Right lung (tissue), 10 donors: Measurements from ENCODE around the gene PRDM13. TPM values are rescaled to one million over a fixed set of nuclear protein-coding genes. Genes with fewer than 3 reads are reported as not detected.
"Not testable (repeated sequence)": the region's sequence is repeated elsewhere in the genome, so short reads cannot be mapped to it uniquely, and the experiment has no call there.

Experiments used
- DNase-seq, 2 donors: peaks; one replicate each; pipeline ENCODE4 v3.0.0-alpha.2; 2013
- long read RNA-seq, 8 donors: transcript quantifications; one replicate each; lab custom pipeline, GENCODE V29; 2026
- polyA plus RNA-seq, 5 donors: library from polyadenylated mRNA; unstranded; fragments of 120-200 nt; gene quantifications; one replicate each; pipeline versions ENCODE4 v1.2.1 to v1.2.3, GENCODE V29; 2013; ENCODE audit warnings: inconsistent platforms in 1 of 5, low replicate concordance in 1 of 5; ENCODE audit not compliant: insufficient read length in 5 of 5, insufficient read depth in 1 of 5

PRDM13 gene
- polyA plus RNA-seq: not detected
- long read RNA-seq, donor 1: 0 reads
- long read RNA-seq, donor 2: 0 reads
- long read RNA-seq, donor 3: 0 reads
- long read RNA-seq, donor 4: 0 reads
- long read RNA-seq, donor 5: 0 reads
- long read RNA-seq, donor 6: 0 reads
- long read RNA-seq, donor 7: 0 reads
- long read RNA-seq, donor 8: 0 reads

DNA sequence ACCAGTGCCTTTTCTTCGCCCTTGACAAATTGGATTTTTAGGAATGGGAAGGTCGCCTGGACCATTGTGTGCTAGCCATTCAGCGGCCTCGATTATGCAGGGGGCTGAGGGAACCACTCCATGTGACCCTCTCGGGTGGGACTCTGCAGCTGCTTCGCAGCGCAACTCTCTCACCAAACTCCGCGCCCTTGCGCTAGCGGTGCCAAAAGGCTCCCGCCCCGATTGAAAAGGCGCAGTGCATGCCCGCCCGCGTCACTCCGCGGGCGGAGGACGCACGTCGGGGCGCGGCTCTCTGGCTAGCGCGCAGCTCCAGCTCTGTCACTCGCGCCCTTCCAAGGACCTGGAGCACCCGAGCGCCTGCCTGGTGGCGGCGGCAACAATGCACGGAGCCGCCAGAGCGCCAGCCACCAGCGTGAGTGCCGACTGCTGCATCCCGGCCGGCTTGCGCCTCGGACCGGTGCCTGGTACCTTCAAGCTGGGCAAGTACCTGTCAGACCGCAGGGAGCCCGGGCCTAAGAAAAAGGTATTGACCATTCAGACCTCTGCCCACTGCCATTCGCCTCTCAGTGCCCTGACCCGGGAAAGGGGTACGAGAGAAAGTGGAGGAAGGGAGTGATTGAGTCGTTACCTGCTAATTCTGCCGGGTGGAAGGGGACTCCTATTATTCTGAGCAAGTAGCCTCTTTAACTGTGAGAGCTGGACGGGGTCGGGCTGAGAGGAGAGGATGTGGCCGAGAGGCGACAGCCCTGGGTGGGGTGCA is at the start of gene PRDM13:
Gene PRDM13 (plus strand): TSS at position 178 of the 760 bp plus-strand sequence. CDS start 202 bp downstream, at position 380.
- DNase-seq: no peak

DNA sequence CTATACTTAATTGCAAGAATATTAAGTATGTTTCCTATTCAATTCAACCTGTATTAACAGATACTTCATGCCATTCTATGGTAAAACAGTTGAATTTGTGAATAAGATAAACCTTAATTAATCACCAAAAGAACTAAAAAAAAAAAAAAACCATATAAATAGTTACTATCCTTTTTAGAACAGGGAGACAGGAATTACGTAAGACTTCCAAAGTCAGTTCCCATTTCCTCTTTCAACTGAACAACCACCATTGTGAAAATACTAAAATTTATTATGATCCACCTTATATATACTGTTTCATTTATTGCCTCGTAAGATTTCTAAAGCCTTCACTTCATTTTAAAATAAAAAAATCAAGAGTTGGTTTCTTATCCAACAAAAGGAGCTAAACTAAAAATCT is 47.6 kb upstream of the PRDM13 start:
- DNase-seq: no peak

GRCh38 chr6:99560668-99561067 is 46.0 kb upstream of the PRDM13 start:
- DNase-seq: no peak

DNA sequence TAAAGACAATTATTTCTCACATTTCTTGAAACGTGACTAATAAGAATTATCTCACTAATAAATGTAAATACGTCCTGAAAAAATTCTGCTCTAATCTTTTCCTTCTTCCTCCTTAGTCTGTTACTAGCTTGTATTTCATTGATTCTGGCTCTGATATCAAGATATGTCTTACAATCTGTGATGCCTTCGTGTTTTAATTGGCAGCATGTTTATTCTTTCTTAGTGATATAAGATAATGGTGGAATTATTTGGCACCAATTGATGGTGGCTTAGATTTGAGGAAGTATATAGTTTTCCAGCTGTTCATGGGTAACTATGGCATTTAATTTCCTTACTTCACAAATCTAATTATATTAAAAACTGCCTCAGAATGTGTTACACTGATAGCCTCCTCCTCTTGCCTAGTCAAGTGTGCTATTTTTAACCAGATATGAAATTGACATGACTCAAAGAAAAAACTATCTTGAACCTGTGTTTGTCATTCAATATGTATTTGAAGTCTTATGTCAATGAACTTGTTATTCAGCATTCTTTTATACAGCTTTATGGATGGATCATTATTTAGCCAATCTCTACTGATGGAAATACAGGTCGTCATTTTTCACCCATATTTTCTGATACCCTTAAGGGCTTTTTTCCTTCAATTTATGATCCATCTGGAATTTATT is 43.4 kb upstream of the PRDM13 start:
- no peak for DNase-seq

GRCh38 chr6:99568103-99568933 is 38.3 kb upstream of the PRDM13 start, which contains the start of gene CCNC:
Gene CCNC, minus strand, starts transcription at chr6:99568660. Its CDS starts 133 bp downstream, at chr6:99568527.
- peak; percentile 94 for DNase-seq

- no peak for DNase-seq
Observed at GRCh38 chr6:99573980-99574617, 32.5 kb upstream of the PRDM13 start.

DNA sequence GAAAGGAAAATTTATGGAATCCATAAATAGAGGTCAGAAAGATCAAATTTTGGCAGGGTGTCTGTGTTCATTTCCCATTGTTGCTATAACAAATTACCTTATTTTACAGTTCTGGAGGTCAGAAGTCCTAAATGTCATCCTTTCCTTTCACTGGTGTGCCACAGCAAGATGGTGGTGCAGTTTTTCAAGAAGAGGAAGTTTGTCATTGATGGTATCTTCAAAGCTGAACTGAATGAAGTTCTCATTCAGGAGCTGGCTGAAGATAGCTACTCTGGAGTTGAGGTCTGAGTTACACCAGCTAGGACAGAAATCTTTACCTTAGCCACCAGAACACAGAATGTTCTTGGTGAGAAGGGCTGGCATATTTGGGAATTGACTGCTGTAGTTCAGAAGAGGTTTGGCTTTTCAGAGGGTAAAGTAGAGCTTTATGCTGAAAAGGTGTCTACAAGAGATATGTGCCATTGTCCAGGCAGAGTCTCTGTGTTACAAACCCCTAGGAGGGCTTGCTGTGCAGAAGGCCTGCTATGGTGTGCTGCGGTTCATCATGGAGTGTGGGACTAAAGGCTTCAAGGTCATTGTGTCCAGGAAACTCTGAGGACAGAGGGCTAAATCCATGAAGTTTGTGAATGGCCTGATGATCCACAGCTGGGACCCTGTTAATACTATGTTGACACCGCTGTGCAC is 30.9 kb upstream of the PRDM13 start:
- no peak for DNase-seq

DNA sequence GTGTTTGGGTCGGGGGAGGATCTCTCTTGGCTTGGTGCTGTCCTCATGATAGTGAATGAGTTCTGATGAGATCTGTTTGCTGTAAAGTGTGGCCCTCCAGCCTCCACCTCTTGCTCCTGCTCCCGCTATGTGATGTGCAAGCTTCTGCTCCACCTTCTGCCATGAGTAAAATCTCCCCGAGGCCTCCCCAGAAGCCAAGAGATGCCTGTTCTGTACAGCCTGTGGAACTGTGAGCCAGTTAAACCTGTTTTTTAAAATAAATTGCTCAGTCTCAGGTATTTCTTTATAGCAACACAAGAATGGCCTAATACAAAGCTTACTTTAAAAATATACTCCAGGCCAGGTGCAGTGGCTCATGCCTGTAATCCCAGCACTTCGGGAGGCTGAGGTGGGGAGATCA is 26.9 kb upstream of the PRDM13 start:
- DNase-seq: no peak

DNA sequence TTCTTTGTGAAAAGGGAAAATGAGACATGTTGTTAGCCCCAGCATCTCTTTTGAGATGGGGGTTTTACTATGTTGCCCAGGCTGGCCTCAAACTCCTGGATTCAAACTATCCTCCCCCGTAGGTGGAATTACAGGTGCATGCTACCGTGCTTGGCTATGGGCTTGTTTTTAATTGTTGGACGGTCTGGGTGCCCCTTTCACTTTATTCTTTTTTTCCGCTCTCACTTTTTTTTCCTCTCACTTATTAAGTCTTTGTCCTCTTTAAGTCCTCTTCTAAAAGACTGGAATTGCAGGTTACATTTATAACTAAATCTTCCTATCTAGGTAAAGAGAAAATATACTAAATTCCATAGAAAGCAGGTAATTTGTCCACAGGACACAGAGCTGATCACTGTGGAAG is 18.8 kb upstream of the PRDM13 start:
- DNase-seq: no peak

GRCh38 chr6:99588618-99589289 is 17.9 kb upstream of the PRDM13 start:
- peak; percentile 70 to 71 for DNase-seq

DNA sequence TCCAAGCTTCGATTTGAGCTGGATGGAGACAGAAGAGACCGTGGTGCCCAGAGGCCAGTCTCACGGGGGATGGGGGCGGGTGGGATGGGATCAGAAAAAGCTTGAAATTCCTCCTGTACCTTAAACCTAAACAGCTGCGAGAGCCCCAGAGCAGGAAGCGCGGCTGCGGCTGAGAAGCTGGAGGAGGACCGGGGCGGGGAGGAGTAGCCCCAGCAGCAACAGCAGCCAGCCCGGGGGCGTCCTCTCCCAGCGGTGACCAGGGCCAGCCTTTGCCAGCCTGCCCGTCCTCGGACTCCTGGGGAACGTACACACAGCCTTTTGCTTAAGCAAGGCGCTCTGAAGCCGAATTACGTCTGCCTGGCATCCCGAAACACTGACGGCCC is 17.4 kb upstream of the PRDM13 start:
- no peak for DNase-seq

DNA sequence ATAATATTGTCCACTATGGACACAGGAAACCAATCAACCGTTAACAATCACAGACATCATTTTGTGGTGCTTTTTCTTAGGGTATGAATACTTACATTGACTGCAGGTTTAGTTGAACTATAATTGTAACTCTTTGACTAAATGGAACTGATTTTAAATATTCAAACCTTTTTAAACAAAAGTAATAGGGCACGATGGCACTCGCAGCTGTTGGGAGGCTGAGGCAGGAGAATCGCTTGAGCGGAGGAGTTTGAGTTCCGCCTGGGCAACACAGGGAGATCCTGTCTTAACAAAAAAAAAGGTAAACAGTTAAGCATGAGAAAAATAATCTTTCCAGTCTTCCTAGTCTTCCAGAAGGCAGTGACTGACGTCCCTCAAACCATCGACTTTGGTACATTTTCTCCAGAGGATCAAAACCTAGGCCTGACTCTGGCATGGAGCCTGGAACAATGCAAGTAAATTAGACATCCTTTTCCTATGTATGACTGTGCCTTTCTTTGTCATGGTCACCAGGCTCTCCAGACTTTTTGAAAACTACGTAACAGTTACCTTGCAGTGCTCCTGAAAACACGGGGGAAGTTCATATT is 16.6 kb upstream of the PRDM13 start:
- DNase-seq: no peak

DNA sequence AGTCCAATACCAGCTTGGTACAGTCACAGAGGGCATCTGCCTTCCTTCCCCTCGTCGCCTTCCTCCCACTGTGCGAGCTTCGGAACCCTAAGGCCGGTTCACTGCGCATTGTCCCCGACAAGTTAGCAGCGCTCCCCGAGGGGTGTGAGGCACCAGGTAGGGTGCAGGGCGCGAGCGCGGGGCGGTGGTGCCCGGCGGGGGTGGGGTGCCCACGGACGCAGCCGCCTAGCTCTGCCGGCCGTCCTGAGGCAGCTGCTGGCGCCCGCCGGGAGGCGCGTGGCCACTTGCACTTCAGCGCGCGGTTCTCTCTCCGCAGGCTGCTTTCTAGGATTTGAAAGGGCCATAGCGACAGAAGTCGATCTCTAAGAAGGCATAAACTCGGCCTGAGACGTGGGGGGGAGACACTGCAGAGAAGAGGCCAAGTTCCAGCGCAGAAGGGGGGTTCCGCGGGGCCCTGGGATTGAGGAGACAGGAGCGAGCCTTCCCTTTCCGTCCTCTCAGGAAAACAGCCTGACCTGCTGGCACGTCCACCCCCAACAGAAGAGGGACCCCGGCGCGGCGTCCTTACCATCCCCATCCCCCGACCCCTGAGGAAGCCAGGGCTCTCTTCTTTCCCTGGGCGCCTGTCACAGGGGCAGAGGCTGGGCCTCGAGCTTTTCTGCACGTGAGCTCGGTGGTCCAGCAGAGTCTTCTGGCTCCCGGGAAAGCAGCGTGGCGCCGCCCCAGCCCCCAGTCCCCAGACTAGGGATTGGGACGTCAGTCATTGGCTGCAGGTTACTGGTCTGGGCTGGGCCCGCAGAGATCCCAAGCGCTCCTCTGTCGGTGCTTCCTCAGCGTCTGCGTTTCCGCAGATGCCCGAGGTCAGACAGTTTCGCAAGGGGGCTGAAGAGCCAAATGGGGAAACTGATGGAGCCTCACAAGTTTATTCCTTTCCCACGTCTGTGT is 15.6 kb upstream of the PRDM13 start:
- no peak for DNase-seq

DNA sequence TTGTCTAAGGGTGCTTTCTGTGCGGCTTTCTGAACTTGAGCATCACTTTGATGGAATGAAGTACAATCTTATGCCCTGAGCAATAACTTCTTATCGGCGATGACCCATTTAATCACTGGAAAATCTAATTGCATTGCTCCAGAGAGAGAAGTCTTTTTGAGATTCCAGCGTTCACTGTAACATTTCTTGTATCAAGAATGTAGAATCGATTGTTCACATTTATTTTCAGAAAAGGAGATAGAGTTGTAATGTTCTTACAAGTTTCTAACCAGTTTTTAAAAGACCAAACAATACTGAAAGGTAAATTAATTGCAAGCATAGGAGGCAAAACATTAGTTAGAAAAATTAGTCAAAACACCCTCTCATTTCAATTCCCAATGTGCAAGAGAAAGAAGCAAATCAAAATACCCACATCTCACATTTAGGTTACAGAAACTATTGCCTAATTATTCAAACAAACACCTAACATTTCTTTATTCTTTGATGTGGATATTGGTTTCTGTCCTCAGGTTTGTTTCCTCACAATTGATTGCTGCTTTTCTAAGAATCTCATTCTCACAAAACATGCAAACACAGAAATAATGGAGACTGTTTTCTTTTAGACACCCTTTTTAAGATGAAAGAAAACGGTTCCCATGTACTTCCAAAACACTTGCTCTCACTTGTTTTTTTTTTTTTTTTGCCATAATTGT is 14.8 kb upstream of the PRDM13 start:
- no peak for DNase-seq

- DNase-seq: no peak
Observed at GRCh38 chr6:99592900-99593299, 13.7 kb upstream of the PRDM13 start.

DNA sequence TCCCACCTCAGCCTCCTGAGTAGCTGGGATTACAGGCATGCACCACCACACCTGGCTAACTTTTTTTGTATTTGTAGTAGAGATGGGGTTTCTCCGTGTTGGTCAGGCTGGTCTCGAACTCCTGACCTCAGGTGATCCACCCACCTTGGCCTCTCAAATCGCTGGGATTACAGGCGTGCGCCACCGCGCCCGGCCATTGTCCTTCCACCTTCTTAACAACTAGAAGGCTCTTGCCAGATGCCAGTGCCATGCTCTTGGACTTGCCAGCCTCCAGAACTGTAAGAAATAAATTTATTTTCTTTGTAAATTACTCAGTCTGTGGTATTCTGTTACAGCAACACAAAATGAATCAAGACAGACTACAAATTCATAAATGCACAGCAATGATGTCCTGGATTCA is 11.9 kb upstream of the PRDM13 start:
- not testable (repeated sequence) for DNase-seq

DNA sequence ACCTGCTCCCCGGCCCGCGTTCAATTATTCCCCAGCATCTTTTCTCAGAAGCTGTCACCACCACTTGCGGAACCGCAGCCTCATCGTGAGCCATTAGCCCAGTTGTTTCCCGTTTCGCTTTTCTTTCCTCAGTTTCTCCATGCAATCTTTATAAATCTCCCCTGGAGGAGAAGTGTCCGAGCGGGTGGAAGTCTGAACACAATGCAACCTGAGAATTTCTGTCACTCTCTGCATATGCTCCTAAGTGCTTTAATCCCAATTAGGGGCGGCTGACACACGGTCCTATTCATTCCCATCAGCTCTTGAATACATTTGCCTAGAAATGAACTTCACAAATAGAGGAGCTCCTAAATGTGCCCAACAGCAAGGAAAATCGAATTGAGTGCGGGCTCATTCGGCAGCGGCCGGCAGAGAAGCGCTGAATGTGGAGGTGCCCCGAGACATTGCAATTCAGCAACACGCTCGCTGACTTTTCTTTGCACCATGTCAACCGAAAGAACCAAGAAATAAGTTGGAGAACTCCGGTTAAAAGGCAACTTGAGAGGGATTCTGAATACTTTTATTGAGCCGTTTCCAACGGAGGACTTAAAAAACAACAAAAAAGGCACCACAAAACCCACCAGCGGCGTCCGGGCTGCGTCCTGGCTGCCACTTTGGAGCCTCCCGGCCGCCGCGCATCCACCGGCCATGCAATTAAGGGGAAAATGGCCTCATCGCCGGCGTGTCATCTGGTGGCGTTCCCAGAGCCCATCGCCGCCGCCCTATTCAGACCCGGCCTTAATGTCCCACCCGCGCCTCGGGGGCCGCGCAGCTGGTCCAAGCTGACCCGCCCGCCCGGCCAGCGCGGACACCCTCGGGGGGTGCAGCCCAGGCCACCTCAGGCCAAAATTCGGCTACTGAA is 3.9 kb upstream of the PRDM13 start:
- DNase-seq: no peak
